ENCODE measurements around the gene CSTF2T. TPM values are rescaled to one million over a fixed set of nuclear protein-coding genes. Genes with fewer than 3 reads are reported as not detected.

CSTF2T gene
- total RNA-seq, 1 donor from 2014 or later: 11.3 TPM

- H3K27me3 ChIP-seq (ENCODE audit: control insufficient read depth, insufficient read depth, low read length): no peaks in the 10 kb centered on the region
- FAIRE-seq (no peak), DNase-seq (ENCODE audit: low read depth) (no peak)
- TF ChIP-seq, protein P1, sequence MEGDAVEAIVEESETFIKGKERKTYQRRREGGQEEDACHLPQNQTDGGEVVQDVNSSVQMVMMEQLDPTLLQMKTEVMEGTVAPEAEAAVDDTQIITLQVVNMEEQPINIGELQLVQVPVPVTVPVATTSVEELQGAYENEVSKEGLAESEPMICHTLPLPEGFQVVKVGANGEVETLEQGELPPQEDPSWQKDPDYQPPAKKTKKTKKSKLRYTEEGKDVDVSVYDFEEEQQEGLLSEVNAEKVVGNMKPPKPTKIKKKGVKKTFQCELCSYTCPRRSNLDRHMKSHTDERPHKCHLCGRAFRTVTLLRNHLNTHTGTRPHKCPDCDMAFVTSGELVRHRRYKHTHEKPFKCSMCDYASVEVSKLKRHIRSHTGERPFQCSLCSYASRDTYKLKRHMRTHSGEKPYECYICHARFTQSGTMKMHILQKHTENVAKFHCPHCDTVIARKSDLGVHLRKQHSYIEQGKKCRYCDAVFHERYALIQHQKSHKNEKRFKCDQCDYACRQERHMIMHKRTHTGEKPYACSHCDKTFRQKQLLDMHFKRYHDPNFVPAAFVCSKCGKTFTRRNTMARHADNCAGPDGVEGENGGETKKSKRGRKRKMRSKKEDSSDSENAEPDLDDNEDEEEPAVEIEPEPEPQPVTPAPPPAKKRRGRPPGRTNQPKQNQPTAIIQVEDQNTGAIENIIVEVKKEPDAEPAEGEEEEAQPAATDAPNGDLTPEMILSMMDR (IDR thresholded peaks at IDR 0.05; ENCODE audit: insufficient read depth, low read length, severe bottlenecking): no peak
- no peak overlapping the region for H3K4me3 ChIP-seq (ENCODE audit: low read depth, low read length)
- no peaks in the 10 kb centered on the region for H3K36me3 ChIP-seq (ENCODE audit: control insufficient read depth, insufficient read depth, low read length)
Measured at GRCh38 chr10:51654918-51655317, 44.5 kb downstream of the CSTF2T start.

DNA sequence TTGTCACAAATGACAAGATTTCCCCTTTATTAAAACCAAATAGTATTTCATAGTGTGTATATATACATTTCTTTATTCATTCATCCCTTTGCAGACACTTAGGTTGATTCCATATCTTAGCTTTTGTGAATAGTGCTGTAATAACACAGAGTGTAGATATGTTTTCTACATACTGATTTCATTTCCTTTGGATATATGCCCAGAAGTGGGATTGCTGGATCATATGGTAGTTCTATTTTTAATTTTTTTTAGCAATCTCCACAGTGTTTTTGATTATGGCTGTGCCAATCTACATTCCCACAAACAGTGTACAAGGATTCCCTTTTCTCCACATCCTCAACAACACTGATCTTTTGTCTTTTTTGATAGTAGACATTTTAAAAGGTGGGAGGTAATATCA is 46.4 kb downstream of the CSTF2T start:
- DNase-seq (ENCODE audit: low read depth): no peak
- FAIRE-seq: no peak
- Histone ChIP-seq H3K4me3 (ENCODE audit: low read depth, low read length) (no peak overlapping the region), H3K36me3 (ENCODE audit: control insufficient read depth, insufficient read depth, low read length) (no peaks in the 10 kb centered on the region), H3K27me3 (ENCODE audit: control insufficient read depth, insufficient read depth, low read length) (no peaks in the 10 kb centered on the region)
- TF ChIP-seq, protein P1 (IDR thresholded peaks at IDR 0.05; ENCODE audit: insufficient read depth, low read length, severe bottlenecking): no peak

GRCh38 chr10:51651063-51651462 is 48.3 kb downstream of the CSTF2T start:
- FAIRE-seq (no peak), DNase-seq (ENCODE audit: low read depth) (peak; percentile 70)
- TF ChIP-seq, protein P1 (IDR thresholded peaks at IDR 0.05; ENCODE audit: insufficient read depth, low read length, severe bottlenecking): no peak
- Histone ChIP-seq H3K4me3 (ENCODE audit: low read depth, low read length) (no peak overlapping the region), H3K36me3 (ENCODE audit: control insufficient read depth, insufficient read depth, low read length) (no peaks in the 10 kb centered on the region), H3K27me3 (ENCODE audit: control insufficient read depth, insufficient read depth, low read length) (no peaks in the 10 kb centered on the region)

DNA sequence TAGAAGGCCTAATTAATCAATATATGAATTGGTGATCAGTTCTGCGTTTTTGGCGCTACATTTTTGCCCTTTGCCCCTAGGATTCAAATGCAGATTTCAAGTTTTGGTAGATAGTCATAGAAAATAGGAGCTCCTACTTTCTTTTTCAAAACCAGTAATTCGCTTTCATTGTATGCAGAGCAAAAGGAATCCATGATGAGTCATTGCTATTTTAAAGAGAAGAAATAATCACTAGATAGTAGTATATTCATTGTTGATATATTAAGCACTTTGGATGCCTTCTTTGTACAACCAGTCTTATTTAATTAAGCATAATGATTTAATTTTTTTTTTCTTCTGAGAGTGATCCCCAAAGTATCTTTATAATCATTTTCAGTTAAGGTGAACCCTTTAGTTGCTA is 50.3 kb downstream of the CSTF2T start:
- H3K27me3 ChIP-seq (ENCODE audit: control insufficient read depth, insufficient read depth, low read length): no peaks in the 10 kb centered on the region
- DNase-seq (ENCODE audit: low read depth): peak; percentile 6
- TF ChIP-seq, protein P1 (IDR thresholded peaks at IDR 0.05; ENCODE audit: insufficient read depth, low read length, severe bottlenecking): no peak
- H3K4me3 ChIP-seq (ENCODE audit: low read depth, low read length): no peak overlapping the region
- no peak for FAIRE-seq
- H3K36me3 ChIP-seq (ENCODE audit: control insufficient read depth, insufficient read depth, low read length): no peaks in the 10 kb centered on the region
